Left kidney (tissue), 8 donors: ENCODE results near the gene FOXD3. TPM values are rescaled to one million over a fixed set of nuclear protein-coding genes. Genes with fewer than 3 reads are reported as not detected.

Experiments
- DNase-seq: peaks from one replicate; pipeline ENCODE4 v3.0.0-alpha.2; 2013
- long read RNA-seq, 8 donors: transcript quantifications; one replicate each; lab custom pipeline, GENCODE V29; 2026
- polyA plus RNA-seq: library from polyadenylated mRNA; unstranded; fragments of 120-200 nt; gene quantifications from one replicate; pipeline ENCODE4 v1.2.1, GENCODE V29; 2013; ENCODE audit not compliant: insufficient read length

FOXD3 gene
- polyA plus RNA-seq: 0.07 TPM
- long read RNA-seq, donor 1: 0 reads
- long read RNA-seq, donor 2: 0 reads
- long read RNA-seq, donor 3, partial matches to known transcripts: 0 of 2 reads
- long read RNA-seq, donor 3, other reads (novel, unspliced or antisense): 0 of 2 reads
- long read RNA-seq, donor 4: 0 reads
- long read RNA-seq, donor 5: 0 reads
- long read RNA-seq, donor 6: 0 reads
- long read RNA-seq, donor 7: 0 reads
- long read RNA-seq, donor 8: 0 reads

DNA sequence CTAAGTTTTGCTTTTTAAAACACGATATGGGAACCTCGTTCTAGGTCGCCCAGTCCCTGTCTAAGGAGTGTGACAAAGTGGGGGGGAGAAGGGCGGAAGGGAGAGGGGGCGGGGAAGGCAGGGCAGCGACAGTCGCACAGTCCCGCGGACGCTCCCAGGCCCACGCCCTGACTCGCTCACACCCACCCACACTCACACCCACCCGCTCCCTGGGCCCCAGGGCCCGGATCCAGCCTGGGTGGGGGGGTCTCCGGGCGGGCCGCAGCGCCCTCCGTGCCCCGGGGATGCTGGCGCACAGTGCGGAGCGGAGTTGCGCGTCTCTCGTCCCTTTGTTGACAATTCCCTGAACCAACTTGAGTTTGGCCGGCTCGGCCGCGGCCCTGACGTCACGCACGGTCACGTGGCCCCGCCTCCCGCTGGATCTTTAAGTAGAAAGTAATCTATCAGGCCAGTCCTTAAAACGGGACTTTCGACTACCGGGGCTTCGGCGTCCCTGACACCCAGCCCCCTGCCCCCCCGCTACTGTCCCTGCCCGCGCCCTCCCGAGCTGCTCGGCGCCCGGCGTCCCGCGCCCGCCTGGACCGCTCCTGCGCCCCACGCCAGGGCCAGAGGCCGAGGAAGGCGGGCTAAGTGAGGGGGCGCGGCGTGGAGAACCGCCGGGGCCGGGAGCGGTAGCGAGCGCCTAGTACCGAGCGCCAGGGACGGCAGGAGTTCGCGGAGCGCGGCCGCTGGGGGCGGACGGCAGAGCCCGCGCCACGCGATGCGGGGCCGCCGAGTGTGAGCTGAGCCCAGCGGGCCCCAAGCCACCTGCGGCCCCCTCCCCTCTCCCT, at the start of gene FOXD3:
Gene FOXD3 (plus strand): TSS at position 454 of the 830 bp plus-strand sequence. CDS start 492 bp downstream, outside the sequence.
- DNase-seq: no peak

DNA sequence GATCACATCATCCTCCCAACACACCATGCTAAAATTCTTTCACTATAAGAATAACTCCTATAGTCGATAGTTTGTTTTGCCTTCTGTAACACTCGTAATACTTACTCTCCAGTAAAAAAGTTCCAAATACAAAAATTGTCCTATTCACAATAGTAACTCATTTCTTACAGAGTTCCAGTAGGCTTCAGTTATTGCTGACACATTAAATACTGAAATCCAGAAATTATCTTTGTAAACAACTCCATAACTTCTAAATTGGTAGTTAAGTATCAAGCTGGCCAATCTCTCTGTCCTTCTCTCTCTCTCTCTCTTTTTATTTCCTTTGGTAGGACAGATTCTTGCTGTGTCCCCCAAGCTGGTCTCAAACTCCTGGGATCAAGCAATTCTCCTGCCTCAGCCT, 49.6 kb upstream of the FOXD3 start:
- DNase-seq: no peak

DNA sequence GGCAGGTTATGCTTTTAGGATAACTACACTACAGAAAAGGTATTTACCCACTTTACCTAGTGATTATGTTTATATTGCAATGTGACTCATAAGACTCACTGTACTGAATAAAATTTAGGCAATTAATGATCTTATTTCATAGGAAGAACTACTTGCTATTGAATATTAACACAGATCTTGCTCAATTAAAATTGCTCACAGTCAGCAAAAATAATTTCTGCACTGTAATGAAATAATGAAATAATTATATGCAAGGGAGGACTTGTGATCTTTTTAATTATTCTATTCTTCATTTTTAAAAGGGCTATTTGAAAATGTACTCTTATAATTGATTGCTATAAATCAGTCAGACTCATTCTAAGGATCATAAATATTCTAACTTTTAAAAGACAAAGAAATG, 48.0 kb upstream of the FOXD3 start:
- DNase-seq: no peak

GRCh38 chr1:63274979-63275378, 47.4 kb upstream of the FOXD3 start:
- no peak for DNase-seq

DNA sequence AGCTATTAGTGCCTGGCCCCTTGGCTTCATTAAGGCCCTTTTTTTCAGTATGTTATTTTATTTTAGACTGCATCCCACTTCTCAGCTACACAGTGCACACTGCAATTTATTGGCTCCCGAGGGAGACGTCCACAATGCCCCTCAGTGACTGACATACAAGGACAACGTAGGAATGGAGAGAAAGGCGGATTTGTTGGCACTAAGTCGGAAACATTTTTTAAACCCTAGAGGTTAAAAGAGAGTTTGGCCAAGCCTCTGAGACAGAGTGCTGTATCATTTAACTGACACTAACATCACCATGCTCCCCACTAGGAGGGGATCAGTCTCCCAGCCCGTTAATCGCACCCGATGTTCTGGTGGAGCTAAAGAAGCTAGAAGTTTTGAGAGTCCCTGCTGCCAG, 45.7 kb upstream of the FOXD3 start:
- DNase-seq: no peak

GRCh38 chr1:63277195-63278192, 44.9 kb upstream of the FOXD3 start:
- DNase-seq: no peak

DNA sequence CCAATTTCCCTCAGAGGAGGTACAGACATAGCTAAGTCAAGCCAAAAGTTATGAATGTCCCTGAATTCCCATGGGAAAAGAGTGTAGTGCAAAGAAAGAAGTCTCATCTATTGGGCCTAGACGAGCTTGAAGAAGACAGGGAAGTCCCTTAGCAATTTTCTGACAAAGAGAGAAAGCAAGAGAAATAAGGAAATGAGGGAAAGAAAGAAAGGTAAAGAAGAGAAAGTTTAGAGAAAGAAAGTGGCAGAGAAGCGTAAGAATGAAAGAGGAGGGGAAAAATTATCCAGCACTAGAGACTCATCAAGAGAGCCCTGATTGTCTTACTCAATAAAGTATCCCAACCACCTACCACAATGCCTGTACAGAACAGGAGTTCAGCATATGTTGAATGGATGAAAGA, 40.6 kb upstream of the FOXD3 start:
- no peak for DNase-seq

DNA sequence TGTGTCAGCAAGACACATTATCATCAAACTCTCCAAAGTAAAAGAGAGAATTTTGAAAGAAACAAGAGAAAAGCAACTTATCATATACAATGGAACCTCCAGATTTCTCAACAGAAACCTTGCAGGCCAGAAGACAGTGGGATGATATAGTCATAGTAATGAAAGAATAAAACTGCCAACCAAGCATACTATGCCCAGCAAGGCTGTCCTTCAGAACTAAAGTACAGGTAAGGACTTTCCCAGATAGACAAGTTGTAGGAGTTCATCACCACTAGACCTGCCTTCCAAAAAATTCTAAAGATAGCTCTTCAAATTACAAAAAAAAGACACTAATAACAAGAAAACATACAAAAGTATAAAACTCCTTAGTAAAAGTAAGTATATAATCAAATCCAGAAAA, 33.2 kb upstream of the FOXD3 start:
- no peak for DNase-seq

- DNase-seq: no peak
These were observed 27.4 kb upstream of the FOXD3 start for GRCh38 chr1:63294803-63295594.

DNA sequence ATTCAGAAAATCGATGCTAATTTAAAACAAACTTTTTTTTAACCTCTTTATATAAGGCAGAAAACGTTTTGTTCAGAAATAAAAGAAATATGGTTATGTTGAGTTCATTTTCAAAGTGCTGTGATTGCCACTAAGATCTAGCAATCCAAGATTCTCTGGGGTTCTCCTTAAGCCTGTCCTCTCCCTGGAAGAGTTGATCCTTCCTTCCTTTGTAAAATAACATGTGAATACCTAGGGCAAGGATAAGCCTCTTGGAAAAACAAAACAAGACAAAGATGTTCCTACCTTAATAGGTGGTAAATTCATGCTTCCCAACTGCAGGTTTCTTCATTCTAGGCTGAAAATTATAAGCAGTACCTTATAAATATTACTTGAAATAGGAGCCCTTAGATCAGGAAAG, 18.0 kb upstream of the FOXD3 start:
- no peak for DNase-seq

GRCh38 chr1:63305043-63305442, 17.3 kb upstream of the FOXD3 start:
- no peak for DNase-seq

- DNase-seq: no peak
These were observed 15.1 kb upstream of the FOXD3 start for GRCh38 chr1:63307196-63307794.

- no peak for DNase-seq
These were observed 5.8 kb upstream of the FOXD3 start for GRCh38 chr1:63316598-63316983.

DNA sequence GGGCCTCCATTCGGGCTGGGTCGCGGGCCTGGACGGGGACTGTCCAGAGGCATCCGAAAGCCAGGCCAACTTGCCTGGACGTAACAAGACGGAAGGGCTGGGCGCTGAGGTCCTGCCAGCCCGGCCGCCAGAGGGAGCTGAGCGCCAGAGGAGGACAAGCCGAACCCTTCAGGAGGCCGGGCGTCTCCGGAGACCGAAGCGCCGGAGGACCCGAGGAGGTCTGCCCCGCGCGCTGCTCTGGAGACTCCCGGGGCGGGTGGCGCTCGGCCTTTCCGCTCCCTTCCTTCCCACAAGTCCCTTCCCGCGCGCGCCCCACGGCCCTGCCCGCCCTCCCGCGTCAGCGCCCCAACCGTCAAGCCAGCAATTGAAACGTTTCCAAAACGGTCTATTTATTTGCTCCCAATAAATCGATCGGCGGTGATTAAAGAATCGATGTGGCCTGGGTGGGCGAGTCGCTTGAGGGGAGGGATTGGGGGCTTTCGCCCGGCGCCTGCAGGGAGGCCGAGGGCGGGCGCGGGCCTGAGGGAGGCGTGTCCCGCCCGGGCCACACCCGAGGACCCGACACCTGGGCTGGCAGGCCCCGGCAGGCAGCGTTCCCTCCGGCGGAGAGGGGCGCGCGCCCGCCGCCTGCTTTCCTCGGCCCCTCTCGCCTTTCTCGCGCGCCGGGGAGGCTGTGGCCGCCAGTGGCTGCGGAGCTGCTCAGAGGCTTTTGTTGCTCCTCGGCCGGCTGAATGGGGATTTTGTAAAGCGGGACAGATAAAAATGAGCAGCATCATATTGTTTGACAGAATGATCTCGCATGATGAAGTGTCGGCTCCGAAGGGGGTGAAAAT, 5.2 kb upstream of the FOXD3 start:
- DNase-seq: no peak

DNA sequence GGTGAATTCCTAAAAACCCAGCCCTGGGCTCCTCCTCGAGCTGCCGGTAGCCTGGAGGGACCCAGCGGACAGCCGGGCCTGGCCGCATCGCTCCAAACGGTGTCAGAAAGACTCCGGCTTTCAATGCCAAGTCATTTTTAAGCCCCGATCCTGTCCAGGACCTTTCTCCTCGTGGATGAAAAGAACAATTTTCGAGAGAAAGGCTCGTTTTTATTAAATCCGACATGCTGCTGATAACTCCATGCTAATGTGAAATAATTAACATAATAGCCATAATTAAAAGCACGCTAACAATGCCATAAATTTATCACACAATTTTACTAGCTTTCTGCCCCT, 4.6 kb upstream of the FOXD3 start:
- DNase-seq: no peak

GRCh38 chr1:63318201-63318979, 4.0 kb upstream of the FOXD3 start:
- no peak for DNase-seq

DNA sequence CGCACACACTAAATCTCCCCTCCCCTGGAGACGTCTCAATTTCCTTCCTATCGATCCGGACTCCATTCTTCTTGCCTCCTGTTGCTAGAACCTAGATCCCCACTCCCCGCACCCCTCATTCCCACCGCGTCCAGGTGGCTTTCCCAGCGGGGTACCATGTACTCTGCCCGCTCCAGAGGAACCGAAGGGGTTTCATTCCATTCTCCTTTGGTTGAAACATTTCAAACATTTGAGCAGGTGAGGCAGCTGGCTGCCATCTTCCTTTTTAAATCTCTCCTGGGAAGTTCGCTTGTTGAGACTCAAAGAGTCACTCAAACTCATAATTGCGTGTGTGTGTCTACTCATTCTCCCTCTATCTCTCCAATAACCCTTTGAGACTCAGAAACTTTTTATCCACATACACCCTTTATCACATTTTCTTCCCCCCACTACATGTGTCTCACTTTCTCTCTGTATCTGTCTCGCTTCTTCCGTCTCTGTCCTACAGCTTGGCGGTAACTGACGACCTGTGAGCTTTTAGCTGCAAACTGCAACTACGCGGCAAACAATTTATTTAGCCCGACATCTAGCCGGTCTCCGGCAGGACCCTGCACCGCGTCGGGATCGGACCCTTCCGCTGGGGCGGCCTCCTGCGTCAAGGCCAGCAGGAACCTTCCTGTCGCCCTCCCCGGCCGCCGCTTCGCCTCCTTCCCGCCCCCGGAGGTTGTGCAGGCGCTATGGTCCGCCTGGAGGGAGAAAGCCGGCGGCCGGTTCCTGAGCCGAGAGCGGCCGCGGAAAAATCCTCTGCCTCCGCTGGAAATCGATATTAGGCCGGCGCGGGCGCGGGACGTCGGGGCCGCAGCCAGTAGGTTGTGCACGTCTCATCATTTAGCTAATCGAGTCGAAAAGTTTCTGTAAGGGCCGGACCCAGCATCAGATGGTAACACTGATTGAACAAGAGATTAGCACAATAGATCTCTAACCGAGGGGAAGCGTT, 3.0 kb upstream of the FOXD3 start:
- no peak for DNase-seq

DNA sequence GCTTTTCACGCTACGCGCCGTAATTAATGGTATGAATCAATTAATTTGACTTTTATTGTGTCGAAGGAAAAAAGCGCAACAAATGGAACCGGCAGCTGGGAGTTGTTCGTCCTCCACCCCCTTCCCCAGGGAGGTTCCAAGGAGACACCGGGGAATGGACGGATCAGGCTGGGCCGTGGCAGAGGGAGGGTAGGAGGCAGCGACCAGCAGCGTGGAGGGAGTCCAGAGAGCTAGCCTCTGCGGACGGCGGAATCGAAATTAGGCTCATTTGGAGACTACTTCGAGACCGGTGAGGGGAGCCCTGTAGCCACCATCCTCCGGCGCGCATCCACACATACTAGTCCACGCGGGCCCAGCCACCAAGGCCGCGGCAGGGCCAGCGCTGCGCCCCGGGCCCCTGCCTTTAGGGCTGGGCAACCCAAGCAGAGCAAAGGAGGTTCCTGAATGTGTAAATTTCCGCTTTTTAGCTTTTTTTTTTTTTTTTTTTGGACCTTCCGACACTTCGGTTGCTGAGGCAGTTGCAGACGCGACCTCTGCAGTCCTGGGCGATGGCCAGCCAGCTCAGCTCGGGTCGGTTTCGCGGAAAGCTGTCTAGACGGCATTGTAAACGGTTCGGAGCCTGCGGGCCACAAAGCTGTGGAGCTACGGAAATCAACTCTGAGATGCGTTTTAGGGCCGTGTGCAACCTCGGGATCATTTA, 2.2 kb upstream of the FOXD3 start:
- no peak for DNase-seq
